HL-60/S4 treated with phorbol 12-myristate 13-acetate at 8.2 ng/mL for 4 days and 3 days (cell line): ENCODE measurements around the gene LPP.

Source experiments
- in situ Hi-C: fragments of 300-500 bp; cut with MboI; formaldehyde crosslinking; loops from 2 replicates; pipeline ENCODE4 v1.15.0; 2022; ENCODE audit warnings: low sequenced_read_pairs

The LPP gene

DNA sequence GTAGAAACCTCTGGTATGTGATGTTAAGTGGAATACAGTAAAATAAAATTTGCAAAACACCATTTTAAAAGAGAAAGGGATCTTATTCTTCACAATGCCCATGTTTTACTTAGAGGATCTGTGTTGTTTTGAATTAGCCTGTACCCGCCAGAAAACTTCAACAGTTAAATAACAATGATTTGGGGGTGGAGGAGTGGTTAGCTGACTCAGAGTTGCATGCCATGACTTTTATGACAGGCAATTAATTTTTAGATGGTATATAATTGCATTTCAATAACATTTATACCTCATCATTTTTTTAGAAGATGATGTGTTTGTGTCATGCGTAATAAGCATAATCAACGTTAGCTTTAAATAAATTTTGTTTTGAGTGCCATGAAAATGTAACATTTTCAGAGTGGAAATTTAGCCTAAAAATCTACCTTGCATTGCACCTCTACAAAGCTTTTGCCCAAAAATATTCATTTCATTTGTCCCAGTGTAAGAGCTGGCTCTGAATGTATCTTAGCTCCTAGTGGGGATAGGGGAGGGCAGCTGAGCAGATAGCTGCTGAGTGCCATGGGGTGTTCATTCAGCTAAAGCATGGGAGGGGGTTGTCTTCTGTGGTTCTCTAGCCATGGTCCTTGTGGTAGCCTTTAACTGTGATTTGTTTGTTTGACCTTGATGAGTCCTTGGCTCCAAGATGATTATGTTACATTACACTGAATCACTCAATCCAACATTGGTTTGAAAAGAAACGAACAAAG, 379.8 kb downstream of the LPP start:
- in situ Hi-C loops: no loop called here

DNA sequence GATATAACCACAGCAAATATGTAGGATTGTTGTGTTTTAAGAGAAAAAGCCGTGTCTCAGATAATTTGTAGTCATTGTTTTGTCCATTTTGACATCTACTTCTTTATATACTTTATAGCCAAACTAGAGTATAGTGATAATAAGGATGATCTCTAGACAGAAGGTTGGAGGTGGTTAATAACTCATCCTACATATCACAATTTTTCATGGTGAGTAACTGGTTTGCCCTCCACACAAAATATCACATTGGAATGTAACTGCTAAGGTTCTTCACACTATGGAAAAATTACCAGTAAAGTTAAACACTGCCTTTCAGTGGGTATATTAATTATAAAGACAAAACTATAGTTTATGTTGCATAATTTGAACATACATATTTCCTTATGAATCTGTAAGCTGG, 380.7 kb downstream of the LPP start:
- in situ Hi-C loops: no loop called here

DNA sequence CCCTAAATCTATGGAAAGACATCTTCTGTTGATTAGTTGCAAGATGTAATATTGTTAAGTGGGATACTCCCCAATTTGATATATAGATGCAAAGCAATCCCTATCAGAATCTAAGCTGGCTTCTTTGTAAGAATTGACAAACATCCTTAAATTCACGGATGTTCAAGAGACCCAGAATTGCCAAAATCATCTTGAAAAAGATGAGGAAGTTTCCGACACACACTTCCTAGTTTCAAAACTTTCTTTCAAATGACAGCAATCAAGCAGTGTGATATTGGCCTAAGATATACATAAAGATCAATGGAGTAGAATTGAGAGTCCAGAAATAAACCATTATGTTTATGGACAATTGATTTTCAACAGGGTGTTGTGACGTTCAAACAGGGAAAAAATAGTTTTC, 383.6 kb downstream of the LPP start:
- in situ Hi-C loops: no loop called here

DNA sequence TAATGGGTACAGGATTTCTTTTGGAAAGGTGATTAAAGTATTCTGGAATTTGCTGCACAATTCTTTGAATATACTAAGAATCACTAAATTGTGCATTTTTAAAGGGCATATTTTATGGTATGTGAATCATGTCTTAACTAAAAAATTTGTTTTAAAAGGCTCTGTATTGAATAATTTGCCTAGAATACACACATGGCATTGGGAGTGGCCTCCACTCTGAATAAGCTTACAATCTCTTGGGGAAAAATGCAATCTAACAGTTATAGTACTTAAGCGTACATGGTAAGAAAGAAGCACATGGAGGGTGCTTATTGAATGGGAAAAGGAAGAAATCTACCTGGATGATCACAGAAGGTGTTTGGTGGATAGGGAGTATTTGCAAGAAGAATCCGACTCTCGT, 385.1 kb downstream of the LPP start:
- in situ Hi-C loops: no loop called here

DNA sequence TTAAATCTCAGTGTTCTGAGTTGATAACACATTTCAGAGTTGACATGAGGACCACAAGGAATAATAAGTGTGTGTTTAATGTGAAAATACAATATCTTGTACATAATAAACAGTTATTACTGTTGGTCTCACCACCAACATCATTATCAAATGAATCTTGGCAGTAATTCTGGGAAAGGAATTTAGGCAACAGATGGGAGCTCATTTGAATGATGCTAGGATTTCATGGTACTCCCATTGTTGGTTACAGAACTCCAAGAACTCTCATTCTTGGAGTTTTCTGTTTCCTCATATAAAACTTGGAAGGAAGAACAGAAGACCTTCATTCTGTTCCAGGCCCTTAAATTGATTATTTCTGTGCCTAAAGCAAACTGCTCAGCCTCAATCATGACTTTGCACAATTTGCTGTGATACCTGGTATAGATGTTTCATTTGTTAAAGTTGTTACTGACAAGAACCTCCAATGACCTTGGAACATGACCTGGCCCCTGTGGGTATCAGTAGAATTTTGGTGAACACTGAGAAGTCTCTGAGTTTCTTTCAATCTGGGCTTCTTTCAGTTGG, 385.8 kb downstream of the LPP start:
- in situ Hi-C loops: no loop called here

DNA sequence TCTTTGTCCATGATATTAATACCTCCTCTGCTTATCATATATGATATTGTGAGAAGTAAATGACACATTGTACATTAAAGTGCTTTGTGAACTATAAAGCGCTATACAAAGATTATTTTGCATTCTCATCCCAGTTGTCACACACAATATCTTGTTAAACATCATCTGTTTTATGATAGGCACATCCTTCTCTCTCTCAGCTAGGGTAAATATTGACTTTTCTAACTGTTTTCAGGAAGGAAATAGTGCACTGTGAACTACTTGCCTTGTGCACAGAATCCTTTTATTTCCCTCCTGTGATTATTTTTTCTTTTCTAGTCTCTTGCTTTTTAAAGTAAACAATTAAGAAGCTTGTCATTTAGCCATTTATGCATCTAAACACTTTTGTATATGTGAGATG, 388.2 kb downstream of the LPP start:
- in situ Hi-C loops: no loop called here

DNA sequence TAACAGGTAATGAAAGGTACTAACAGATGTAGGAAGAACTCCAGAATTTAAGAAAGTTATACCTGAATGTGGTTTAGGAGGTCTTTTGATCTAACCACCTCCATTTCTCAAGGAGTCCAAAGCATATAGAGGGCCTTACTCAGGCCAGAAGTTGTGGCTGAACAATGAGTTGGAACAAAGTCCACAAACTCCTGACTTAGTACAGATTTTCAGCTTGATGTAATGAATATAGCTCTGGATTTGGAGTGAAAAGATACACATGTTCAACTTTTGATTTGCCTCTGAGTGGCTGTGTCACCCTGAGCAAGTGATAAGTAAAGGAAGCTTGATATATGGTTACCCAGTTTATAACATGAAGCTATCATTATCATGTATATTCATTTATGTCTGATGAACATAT, 390.1 kb downstream of the LPP start:
- in situ Hi-C loops: no loop called here

DNA sequence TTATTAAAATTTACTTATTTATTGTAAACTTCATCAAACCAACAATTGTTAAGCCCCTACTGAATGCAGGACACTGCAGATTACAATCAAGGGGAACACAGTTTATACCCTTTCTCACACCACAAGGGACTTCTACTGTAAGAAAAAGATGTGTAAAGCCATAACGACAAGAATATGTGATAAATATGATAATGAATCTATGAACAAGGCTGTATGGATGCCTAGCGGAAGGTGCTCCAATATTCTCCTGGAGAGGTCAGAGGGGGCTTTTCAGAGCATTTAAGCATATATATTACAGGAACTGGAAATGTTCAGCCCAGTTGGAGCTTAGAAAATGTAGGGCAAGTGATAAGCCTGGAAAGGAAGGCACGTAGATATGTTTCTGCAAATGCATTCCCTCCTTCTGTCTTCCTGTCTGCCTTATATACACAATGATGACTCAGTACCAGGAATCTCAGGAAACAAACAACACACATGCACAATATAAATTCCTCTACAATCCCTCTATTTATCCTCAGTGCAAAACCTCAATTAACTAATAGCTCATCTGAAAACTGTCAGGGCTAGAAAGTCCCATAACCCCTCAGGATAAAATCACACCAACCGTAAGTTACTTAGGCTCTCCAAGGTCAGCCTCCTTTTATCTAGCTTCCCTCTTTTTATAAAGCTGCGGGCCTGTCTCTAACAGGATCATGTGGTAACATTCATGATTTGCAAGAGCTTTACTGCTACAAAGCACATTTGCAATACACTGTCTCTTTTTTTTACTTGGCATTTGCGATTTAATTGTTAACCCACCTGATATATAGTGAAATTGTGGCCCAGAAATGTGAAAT, 393.1 kb downstream of the LPP start:
- in situ Hi-C loops: no loop called here

DNA sequence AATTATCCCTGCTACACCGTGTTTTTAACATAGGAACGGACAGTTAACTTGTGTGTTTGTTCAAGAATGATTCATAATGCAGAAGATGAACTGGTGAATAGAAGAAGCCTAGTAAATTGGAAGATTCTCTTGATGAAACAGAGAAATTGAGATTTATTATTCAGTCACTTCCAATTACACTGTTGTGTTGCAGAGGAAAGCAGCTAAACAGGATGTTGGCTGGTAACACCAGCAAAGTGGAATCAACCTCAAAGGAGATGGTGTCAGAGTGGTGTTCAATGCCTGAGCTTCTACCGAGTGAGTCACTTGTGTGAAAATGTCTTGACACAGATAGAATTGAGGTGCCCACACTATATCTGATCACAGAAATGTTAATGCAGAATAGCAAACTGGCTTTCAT, 399.6 kb downstream of the LPP start:
- in situ Hi-C loops: no loop called here

DNA sequence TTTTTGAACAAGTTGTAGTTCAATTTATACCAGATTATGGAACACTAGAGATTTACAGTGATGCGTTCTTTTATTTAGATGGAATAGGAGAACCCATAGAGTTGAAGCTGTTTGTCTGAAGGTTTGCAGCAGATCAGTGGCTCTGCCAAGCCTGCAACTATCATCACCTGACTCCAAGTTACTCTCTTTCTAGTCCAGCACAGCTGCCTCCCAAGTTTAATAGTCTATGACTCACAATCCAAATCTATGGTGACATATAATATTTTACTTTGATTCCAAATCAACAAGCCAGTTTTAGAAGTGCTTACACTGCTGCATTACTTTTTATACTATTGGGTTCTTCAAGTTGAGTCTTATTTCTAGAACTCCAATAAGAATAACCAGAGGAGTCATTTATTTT, 400.4 kb downstream of the LPP start:
- in situ Hi-C loops: no loop called here

DNA sequence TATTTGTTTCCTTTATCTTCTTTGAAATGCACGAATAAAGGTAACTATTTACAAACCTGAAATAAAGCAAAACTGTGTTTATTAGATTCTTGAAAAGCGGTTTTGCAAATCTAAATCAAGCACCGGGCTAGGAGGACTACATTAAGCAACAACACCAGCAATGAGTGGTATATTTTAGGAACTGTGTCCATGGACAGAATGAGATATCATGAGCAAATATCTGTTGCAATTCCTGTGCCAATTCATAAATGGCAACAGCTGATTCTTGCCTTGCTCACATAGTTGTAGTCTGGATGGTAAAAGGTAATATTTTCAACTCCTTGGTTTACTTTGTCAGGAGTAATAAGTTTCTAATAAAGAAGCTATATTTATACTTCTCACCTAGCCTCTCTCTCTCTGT, 403.3 kb downstream of the LPP start:
- in situ Hi-C loops: no loop called here

DNA sequence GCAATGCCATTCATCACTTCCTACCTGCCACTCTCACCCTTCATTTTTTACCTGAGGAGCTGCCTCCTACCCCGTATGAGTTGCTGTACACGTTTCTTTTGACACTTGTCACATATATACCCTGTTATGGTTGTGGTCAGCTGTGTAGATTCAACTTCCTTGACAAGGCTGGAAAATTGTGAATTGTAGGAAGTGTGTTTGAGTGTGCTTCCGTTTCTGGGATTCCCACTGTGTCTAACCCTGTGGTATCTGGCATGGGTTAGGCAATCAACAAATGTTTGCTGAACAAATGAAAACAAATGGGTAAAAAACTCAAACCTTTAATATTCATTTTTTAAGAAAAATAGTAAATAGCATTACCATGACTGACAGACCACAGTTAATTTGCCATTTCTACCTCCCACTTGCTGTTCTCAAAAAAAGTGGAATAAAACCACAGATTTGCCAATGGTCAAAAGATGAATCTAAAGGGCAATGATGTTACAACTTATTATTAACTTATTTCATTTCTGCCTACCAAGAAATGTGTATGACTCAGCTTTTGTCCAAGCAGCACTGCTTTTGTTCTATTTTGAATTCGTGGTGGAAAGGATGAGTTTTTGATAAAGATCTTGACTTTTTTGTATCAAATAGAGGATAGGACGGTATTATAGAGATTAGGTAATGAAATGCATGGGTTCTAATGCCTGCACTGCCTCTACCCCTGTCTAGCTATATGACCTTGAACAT, 404.6 kb downstream of the LPP start:
- in situ Hi-C loops: no loop called here

DNA sequence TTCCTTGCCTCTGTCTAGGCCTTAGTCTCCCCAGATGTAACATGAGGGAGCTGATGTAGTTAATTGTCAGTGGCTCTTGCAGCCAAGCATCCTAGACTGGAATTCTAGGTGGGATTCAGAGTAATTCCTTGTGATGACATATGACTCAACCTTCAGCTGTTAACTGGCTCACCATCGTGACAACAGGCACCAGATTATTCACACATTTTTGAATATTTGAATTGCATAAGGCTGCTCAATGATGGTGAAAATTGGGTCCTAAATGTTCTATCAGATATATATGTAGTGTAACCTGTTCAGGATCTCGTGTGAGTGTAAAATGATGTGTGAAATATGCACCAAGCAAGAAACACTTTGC, 405.1 kb downstream of the LPP start:
- in situ Hi-C loops: no loop called here

DNA sequence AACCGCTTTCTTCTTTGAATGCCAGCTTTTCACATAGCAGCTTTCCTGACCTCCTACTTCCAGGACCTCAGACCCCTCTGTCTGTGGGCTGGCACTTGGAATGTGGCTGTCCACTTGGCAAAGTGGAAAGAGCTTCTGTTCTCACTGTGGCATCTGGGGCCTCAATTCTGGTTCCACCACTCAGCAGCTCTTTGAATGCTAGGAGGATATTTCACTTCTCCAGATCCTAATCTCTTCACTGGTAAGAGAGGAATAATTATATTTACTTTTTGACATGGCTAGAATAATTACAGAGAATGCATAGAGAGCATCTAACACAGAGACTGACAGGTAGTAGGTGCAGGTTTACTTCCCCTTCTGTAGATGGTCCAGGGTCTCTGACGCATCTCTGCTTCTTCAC, 405.9 kb downstream of the LPP start:
- in situ Hi-C loops: no loop called here

DNA sequence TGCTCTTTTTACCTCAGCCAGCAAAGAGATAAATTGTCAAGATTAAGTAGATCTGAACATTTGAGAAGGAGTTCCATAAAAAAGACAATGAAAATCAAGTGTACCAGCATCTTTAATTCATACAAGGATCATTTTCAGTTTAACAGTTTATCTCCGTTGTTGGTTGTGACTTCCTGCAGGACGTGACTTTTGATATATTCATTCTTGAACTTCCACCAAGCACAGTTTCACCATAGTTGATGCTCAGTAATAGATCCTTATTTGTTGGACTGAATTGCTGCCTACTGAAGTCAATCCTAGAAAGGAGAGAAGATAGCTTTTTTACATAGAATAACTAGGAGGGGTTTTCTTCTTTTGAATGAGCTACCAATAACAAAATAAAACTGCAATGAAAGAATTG, 408.2 kb downstream of the LPP start:
- in situ Hi-C loops: no loop called here

DNA sequence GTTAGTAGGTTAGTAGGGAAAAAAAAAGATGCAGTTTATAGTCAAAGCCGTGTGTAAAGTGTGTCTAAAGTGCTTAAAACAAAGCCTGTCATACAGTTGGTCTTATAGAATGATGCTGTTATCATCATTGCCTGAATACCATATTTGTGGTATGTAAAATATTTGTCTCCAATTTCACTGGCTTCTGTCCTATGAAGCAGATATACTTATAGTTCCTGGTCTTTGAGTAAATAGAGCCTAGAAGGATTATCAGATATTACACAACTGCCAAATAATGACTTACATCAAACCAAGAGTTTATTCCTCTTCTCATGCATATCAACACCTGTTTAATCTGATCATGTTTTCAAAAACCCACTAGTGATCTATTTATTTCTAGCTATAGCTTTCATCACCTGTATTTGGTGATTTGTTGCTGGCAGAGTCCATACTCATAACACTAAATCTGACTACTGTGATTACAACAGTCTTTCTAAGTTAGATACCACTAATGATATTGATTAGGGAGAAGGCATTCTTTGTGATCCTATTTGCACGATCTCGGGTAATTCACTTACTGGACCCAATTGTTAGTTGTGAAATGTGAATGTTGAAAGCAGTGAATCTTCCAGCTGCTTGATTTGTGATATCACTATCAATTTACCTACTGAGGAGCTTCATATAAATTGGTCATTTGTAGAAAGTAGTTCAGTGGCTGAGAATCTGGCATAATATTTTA, 413.7 kb downstream of the LPP start:
- in situ Hi-C loops: no loop called here

DNA sequence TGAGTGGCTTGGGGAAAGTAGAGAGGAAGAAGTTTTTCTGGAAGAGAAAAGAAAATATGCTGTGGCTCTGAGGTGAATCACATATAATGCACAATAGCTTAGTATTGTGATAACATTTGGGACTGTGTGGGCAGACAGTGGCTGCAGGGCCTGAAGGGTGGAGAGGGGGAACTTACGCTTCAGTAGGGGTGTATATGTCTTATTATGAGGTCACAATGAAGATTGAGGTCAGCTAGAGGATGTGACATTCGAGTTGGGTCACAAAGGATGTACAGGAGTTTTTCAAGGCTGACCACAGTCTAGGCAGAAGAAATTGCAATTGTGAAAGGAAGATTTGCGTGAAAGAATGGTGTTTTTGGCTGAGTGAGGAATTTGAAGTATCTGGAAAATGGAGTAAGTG, 414.8 kb downstream of the LPP start:
- in situ Hi-C loops: no loop called here

DNA sequence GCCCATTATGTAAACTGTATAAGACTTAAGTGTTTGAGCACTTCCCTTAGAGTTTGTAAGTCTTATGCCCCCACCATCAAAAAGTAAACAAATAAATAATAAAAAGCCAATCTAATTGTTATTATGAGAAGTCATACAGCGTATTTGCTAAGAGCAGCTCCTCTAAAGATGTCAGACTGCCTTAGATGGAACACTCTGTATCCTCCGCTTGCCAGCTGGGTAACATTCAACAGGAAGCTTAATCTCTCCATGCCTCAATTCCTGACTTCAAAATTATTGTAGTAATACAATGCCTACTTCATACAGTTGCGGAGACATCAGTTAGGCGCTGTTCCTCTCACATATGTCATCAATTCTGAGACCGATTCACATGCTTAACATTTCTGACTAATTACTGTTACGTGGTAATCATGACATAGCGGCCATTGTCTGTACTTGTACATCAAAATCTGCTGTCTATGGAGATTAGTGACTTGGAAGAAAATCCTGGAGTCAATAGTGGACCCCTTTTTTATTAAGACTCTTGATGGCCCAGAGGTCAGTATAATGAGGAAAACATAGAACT, 417.7 kb downstream of the LPP start:
- in situ Hi-C loops: no loop called here

DNA sequence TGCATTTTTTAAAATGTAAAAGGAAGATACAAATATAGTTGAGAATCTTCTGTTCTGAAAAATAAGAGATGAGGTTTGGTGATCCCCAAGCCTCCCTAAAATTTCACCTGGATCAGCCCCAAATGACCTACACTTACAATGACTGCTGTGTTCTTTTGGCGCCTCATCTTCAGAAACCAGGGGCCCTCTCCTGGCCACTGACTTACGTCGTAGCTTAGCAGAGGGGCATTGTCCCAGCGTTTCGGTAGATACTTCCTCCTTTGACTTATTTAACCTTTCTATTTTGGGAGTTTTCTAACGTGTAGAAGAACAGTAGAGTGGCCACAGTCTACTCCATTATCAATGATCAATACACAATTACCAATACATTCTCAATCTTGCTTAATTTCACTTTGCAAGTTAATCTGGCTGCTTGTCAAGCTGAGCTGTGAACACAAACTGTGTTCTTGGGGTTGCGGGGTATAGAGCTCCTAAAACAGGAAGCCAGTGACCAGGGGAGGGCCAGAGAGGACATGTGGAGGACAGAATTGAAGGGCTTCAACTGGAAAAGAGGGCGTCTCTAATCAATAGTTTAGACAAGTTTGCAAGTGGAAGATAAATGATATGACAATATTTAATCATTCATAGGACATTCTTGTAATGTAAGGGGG, 419.5 kb downstream of the LPP start:
- in situ Hi-C loops: no loop called here

DNA sequence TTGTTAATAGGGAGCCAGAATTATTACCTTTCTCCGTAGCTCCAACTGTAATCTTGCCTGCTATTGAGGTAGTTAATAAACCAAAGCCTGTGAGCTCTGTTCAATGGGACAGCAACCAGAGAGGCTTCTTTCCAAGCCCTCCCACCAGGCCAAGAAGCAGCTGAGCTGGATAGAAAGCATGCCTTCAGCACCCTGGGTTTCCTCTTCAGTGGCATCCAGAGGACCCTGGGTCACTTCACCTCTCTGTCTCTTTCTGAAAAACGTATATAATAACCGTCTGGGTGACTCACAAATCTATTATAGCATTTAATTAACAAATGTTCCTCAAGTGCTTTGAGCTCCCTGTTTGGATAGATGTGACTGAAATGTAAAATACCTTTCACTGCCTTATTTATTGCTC, 420.0 kb downstream of the LPP start:
- in situ Hi-C loops: no loop called here
